Fibroblast of lung (primary cell): ENCODE measurements around the gene EDEM1. TPM values are rescaled to one million over a fixed set of nuclear protein-coding genes. Genes with fewer than 3 reads are reported as not detected.

ENCODE experiments used
- DNase-seq, 2 donors: peaks; one replicate each; pipeline versions ENCODE4 v3.0.0 to v3.0.0-alpha.2; 2010; ENCODE audit warnings: low read depth in 2 of 2
- H2AFZ ChIP-seq: 2 replicates; pipeline ENCODE4 v1.5.1; 2012; ENCODE audit warnings: low read length, control low read depth, inconsistent platforms
- H3K27ac ChIP-seq: 2 replicates; pipeline ENCODE4 v1.5.1; 2011; ENCODE audit warnings: low read length, control low read depth; ENCODE audit not compliant: insufficient read depth
- H3K27me3 ChIP-seq: 2 replicates; pipeline ENCODE4 v1.5.1; 2011; ENCODE audit warnings: mild to moderate bottlenecking, low read length; ENCODE audit not compliant: control insufficient read depth, insufficient read depth
- H3K36me3 ChIP-seq: 2 replicates; pipeline ENCODE4 v1.5.1; 2011; ENCODE audit warnings: low read length; ENCODE audit not compliant: control insufficient read depth, insufficient read depth
- H3K4me1 ChIP-seq: 2 replicates; pipeline ENCODE4 v1.5.1; 2011; ENCODE audit warnings: low read length; ENCODE audit not compliant: control insufficient read depth, insufficient read depth; ENCODE audit errors: extremely low read depth
- H3K4me2 ChIP-seq: 2 replicates; pipeline ENCODE4 v1.5.1; 2011; ENCODE audit warnings: low read length, control low read depth; ENCODE audit not compliant: insufficient read depth; ENCODE audit errors: extremely low read depth
- H3K4me3 ChIP-seq, 4 experiments: fragments of 200-600 bp in 1 of 4; sonication (generic) in 1 of 4; replicated peaks in 1 of 4; 2 replicates each; pipeline ENCODE4 v1.5.1; 2011 to 2016; ENCODE audit warnings: low read length in 4 of 4, low read depth in 3 of 4, mild to moderate bottlenecking in 3 of 4, control low read depth in 2 of 4, inconsistent platforms in 1 of 4, mixed read lengths in 1 of 4; ENCODE audit not compliant: insufficient read depth in 1 of 4; ENCODE audit errors: control extremely low read depth in 1 of 4
- H3K79me2 ChIP-seq: 2 replicates; pipeline ENCODE4 v1.5.1; 2012; ENCODE audit warnings: mild to moderate bottlenecking, low read length, inconsistent platforms; ENCODE audit not compliant: control insufficient read depth, insufficient read depth
- H3K9ac ChIP-seq: 2 replicates; pipeline ENCODE4 v1.5.1; 2011; ENCODE audit warnings: mild to moderate bottlenecking, low read length, control low read depth; ENCODE audit not compliant: insufficient read depth
- H3K9me3 ChIP-seq: 2 replicates; pipeline ENCODE4 v1.5.1; 2012; ENCODE audit warnings: low read depth, low read length; ENCODE audit not compliant: control insufficient read depth, insufficient read depth
- H4K20me1 ChIP-seq: 2 replicates; pipeline ENCODE4 v1.5.1; 2011; ENCODE audit warnings: low read length; ENCODE audit not compliant: control insufficient read depth, insufficient read depth; ENCODE audit errors: extremely low read depth
- CTCF ChIP-seq, 2 donors: IDR thresholded peaks in 1 of 2; conservative IDR thresholded peaks in 1 of 2; 1 replicate in 1 of 2; 2 replicates in 1 of 2; pipeline ENCODE4 v1.5.1; 2011 to 2012; ENCODE audit warnings: low read length in 2 of 2, control low read depth in 1 of 2, inconsistent platforms in 1 of 2, low read depth in 1 of 2, mild to moderate bottlenecking in 1 of 2
- EZH2 ChIP-seq: IDR thresholded peaks from 2 replicates; pipeline ENCODE4 v1.5.1; 2012; ENCODE audit warnings: low read length, control low read depth, mild to moderate bottlenecking; ENCODE audit errors: missing control alignments
- polyA plus RNA-seq, 2 donors: library from polyadenylated mRNA; depleted of rRNA in 1 of 2; stranded (reverse) in 1 of 2; unstranded in 1 of 2; fragments of >200 nt; gene quantifications; 2 replicates each; pipeline ENCODE4 v1.2.1, GENCODE V29; 2011 to 2012; ENCODE audit warnings: missing spikeins in 1 of 2
- total RNA-seq: library from RNA; depleted of rRNA; stranded (reverse); fragments of >200 nt; gene quantifications from 2 replicates; pipeline ENCODE4 v1.2.1, GENCODE V29; 2014

EDEM1 gene
- total and polyA plus RNA-seq, 2 donors (not counting 1 experiment from before 2014, with no cell fraction given) = 23.6 to 42.4 TPM

- Histone ChIP-seq H3K9ac (no peak overlapping the region), H3K36me3 (peaks cover 3% of the 10 kb centered on the region), H3K4me1 (peaks cover 2% of the 10 kb centered on the region), H3K4me3 (no peak overlapping the region), H4K20me1 (no peaks in the 10 kb centered on the region), H3K79me2 (no peaks in the 10 kb centered on the region), H3K27me3 (no peaks in the 10 kb centered on the region), H3K4me2 (no peak overlapping the region), H2AFZ (no peak overlapping the region), H3K27ac (no peak overlapping the region), H3K9me3 (no peaks in the 10 kb centered on the region)
- no peak for DNase-seq
- TF ChIP-seq CTCF (conservative IDR thresholded peaks at IDR 0.05 in 1 of 2, IDR thresholded peaks at IDR 0.05 in 1 of 2; ENCODE audit: low read depth in 1 of 2, low read length in 2 of 2) (no peak), EZH2 (no peak)
Measured at GRCh38 chr3:5222283-5223005, 34.9 kb downstream of the EDEM1 start.

GRCh38 chr3:5226783-5227182 lies 39.3 kb downstream of the EDEM1 start:
- Histone ChIP-seq H3K4me2 (no peak overlapping the region), H3K4me3 (no peak overlapping the region)

GRCh38 chr3:5227812-5228211 lies 40.3 kb downstream of the EDEM1 start:
- Histone ChIP-seq H3K27ac (no peak overlapping the region), H3K27me3 (no peaks in the 10 kb centered on the region), H3K4me2 (no peak overlapping the region), H3K4me1 (no peaks in the 10 kb centered on the region), H3K79me2 (no peaks in the 10 kb centered on the region), H3K9ac (no peak overlapping the region), H3K4me3 (no peak overlapping the region), H2AFZ (no peak overlapping the region), H3K9me3 (no peaks in the 10 kb centered on the region), H4K20me1 (no peaks in the 10 kb centered on the region), H3K36me3 (no peaks in the 10 kb centered on the region)
- no peak for DNase-seq
- TF ChIP-seq EZH2 = no peak
- TF ChIP-seq CTCF (conservative IDR thresholded peaks at IDR 0.05 in 1 of 2, IDR thresholded peaks at IDR 0.05 in 1 of 2; ENCODE audit: low read depth in 1 of 2, low read length in 2 of 2) = no peak

More at GRCh38 chr3:5226783-5227182, 39.3 kb downstream of the EDEM1 start:
- Histone ChIP-seq H3K36me3 (no peaks in the 10 kb centered on the region), H3K27me3 (no peaks in the 10 kb centered on the region), H3K79me2 (no peaks in the 10 kb centered on the region), H3K27ac (no peak overlapping the region), H3K9me3 (no peaks in the 10 kb centered on the region), H3K4me1 (no peaks in the 10 kb centered on the region), H2AFZ (no peak overlapping the region), H3K9ac (no peak overlapping the region), H4K20me1 (no peaks in the 10 kb centered on the region)
- DNase-seq = peak; percentile 27 to 61
- TF ChIP-seq CTCF (conservative IDR thresholded peaks at IDR 0.05 in 1 of 2, IDR thresholded peaks at IDR 0.05 in 1 of 2; ENCODE audit: low read depth in 1 of 2, low read length in 2 of 2) = peak; percentile 38 to 53
- TF ChIP-seq EZH2 = no peak
